K562 (cell line): ENCODE data around the gene COL23A1.

Experiments used
- BHLHE40 ChIP-seq: IDR thresholded peaks from 2 replicates; pipeline ENCODE4 v1.6.1; 2011; ENCODE audit warnings: low read length, improper control_type of control experiment
- POLR2A ChIP-seq: fragments of 450-650 bp; conservative IDR thresholded peaks from 2 replicates; pipeline ENCODE4 v1.6.1; 2016
- SAP30 ChIP-seq: fragments of 200-600 bp; sonication (generic); IDR thresholded peaks from 2 replicates; pipeline ENCODE4 v1.6.1; 2012; ENCODE audit warnings: borderline replicate concordance, low read depth, mild to moderate bottlenecking, moderate library complexity, low read length, control low read depth, inconsistent platforms; ENCODE audit not compliant: insufficient read depth, poor library complexity, severe bottlenecking
- SIN3B ChIP-seq: fragments of 450-650 bp; IDR thresholded peaks from 2 replicates; pipeline ENCODE4 v1.6.1; 2017; ENCODE audit warnings: low read depth, mild to moderate bottlenecking, moderate library complexity
- TAF7 ChIP-seq: fragments of 450-650 bp; IDR thresholded peaks from 2 replicates; pipeline ENCODE4 v1.6.1; 2016; ENCODE audit warnings: missing genetic modification characterization, missing compliant biosample characterization
- ZNF217 ChIP-seq: sonication (generic); formaldehyde crosslinking; IDR thresholded peaks from 2 replicates; pipeline ENCODE4 v1.8.0; 2022; ENCODE audit warnings: mild to moderate bottlenecking, missing genetic modification reagents
- ZNF274 ChIP-seq: IDR thresholded peaks from 2 replicates; pipeline ENCODE4 v1.6.1; 2011; ENCODE audit warnings: low read depth, mild to moderate bottlenecking, low read length, moderate library complexity, borderline replicate concordance
- TF ChIP-seq, protein P1 (sequence below): sonication (generic); formaldehyde crosslinking; IDR thresholded peaks from 2 replicates; pipeline ENCODE4 v1.8.1; 2023; ENCODE audit warnings: missing genetic modification reagents, mild to moderate bottlenecking, borderline replicate concordance
- TF ChIP-seq, protein P2 (sequence below), 3 experiments: IDR thresholded peaks in 2 of 3; conservative IDR thresholded peaks in 1 of 3; 2 replicates each; pipeline ENCODE4 v1.5.1; 2011 to 2012; ENCODE audit warnings: low read length in 3 of 3, mild to moderate bottlenecking in 3 of 3, control low read depth in 2 of 3, improper control_type of control experiment in 1 of 3, inconsistent platforms in 1 of 3, low read depth in 1 of 3, mixed read lengths in 1 of 3, moderate library complexity in 1 of 3; ENCODE audit not compliant: insufficient read depth in 2 of 3
- TF ChIP-seq, protein P3 (sequence below): sonication (generic); formaldehyde crosslinking; IDR thresholded peaks from 2 replicates; pipeline ENCODE4 v1.8.1; 2023; ENCODE audit warnings: mild to moderate bottlenecking, missing genetic modification reagents

DNA sequence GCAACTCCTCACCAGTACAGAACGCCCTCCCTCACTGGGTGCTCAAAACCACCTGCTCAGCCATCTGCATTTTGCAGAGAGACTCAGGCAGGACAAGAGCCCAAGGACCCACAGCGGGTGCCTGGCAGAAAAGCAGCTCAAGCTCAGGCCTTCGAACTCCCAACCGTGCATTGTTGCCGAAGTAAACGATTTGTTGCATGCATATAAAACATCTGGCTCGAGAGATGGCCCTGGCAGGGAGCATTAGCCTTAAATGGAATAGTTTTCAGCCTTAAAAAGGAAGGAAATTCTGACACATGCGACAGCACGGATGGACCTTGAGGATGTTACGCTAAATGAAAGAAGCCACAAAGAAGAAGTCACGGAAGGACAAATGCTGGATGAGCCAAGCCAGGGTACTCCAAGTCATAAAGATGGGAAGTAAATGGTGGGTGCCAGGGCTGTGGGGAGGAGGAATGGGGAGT is 197.2 kb downstream of the COL23A1 start:
- TF ChIP-seq BHLHE40 (no peak), SAP30 (no peak), ZNF217 (no peak), POLR2A (no peak), TAF7 (no peak), SIN3B (no peak), ZNF274 (no peak)
- TF ChIP-seq, protein P1, sequence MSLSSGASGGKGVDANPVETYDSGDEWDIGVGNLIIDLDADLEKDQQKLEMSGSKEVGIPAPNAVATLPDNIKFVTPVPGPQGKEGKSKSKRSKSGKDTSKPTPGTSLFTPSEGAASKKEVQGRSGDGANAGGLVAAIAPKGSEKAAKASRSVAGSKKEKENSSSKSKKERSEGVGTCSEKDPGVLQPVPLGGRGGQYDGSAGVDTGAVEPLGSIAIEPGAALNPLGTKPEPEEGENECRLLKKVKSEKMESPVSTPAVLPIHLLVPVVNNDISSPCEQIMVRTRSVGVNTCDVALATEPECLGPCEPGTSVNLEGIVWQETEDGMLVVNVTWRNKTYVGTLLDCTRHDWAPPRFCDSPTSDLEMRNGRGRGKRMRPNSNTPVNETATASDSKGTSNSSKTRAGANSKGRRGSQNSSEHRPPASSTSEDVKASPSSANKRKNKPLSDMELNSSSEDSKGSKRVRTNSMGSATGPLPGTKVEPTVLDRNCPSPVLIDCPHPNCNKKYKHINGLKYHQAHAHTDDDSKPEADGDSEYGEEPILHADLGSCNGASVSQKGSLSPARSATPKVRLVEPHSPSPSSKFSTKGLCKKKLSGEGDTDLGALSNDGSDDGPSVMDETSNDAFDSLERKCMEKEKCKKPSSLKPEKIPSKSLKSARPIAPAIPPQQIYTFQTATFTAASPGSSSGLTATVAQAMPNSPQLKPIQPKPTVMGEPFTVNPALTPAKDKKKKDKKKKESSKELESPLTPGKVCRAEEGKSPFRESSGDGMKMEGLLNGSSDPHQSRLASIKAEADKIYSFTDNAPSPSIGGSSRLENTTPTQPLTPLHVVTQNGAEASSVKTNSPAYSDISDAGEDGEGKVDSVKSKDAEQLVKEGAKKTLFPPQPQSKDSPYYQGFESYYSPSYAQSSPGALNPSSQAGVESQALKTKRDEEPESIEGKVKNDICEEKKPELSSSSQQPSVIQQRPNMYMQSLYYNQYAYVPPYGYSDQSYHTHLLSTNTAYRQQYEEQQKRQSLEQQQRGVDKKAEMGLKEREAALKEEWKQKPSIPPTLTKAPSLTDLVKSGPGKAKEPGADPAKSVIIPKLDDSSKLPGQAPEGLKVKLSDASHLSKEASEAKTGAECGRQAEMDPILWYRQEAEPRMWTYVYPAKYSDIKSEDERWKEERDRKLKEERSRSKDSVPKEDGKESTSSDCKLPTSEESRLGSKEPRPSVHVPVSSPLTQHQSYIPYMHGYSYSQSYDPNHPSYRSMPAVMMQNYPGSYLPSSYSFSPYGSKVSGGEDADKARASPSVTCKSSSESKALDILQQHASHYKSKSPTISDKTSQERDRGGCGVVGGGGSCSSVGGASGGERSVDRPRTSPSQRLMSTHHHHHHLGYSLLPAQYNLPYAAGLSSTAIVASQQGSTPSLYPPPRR, result no peak
- TF ChIP-seq, protein P2, sequence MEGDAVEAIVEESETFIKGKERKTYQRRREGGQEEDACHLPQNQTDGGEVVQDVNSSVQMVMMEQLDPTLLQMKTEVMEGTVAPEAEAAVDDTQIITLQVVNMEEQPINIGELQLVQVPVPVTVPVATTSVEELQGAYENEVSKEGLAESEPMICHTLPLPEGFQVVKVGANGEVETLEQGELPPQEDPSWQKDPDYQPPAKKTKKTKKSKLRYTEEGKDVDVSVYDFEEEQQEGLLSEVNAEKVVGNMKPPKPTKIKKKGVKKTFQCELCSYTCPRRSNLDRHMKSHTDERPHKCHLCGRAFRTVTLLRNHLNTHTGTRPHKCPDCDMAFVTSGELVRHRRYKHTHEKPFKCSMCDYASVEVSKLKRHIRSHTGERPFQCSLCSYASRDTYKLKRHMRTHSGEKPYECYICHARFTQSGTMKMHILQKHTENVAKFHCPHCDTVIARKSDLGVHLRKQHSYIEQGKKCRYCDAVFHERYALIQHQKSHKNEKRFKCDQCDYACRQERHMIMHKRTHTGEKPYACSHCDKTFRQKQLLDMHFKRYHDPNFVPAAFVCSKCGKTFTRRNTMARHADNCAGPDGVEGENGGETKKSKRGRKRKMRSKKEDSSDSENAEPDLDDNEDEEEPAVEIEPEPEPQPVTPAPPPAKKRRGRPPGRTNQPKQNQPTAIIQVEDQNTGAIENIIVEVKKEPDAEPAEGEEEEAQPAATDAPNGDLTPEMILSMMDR (IDR thresholded peaks at IDR 0.05 in 2 of 3, conservative IDR thresholded peaks at IDR 0.05 in 1 of 3; ENCODE audit: insufficient read depth in 2 of 3, low read depth in 1 of 3, low read length in 3 of 3), result no peak
- TF ChIP-seq, protein P3, sequence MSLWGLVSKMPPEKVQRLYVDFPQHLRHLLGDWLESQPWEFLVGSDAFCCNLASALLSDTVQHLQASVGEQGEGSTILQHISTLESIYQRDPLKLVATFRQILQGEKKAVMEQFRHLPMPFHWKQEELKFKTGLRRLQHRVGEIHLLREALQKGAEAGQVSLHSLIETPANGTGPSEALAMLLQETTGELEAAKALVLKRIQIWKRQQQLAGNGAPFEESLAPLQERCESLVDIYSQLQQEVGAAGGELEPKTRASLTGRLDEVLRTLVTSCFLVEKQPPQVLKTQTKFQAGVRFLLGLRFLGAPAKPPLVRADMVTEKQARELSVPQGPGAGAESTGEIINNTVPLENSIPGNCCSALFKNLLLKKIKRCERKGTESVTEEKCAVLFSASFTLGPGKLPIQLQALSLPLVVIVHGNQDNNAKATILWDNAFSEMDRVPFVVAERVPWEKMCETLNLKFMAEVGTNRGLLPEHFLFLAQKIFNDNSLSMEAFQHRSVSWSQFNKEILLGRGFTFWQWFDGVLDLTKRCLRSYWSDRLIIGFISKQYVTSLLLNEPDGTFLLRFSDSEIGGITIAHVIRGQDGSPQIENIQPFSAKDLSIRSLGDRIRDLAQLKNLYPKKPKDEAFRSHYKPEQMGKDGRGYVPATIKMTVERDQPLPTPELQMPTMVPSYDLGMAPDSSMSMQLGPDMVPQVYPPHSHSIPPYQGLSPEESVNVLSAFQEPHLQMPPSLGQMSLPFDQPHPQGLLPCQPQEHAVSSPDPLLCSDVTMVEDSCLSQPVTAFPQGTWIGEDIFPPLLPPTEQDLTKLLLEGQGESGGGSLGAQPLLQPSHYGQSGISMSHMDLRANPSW (CRISPR knock-in tag), result no peak
